ENCODE measurements around the gene CEBPG. TPM values are rescaled to one million over a fixed set of nuclear protein-coding genes. Genes with fewer than 3 reads are reported as not detected.

The CEBPG gene
- total and polyA plus RNA-seq, 2 donors (not counting 1 experiment from before 2014, with no cell fraction given), result 12.5 to 24.2 TPM

DNA sequence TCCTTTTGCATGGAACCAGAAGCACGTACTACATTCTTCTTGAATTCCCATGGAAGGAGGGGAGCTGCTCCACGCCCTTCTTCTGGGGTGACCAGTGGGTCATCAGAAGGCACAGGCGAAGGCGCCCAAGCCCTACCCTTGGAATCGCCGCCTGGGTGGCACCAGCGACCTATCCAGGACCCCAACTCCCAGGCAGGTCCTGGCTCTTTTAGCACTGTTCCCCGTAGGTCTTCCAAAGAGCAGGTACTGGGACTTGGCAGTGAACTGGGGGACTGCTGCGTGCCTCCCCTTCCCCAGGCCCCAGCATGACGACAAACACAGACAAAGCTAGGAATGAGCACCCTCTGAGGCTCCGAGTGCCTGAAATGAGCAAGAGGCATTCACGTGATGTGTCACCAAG lies 45.0 kb downstream of the CEBPG start:
- ATAC-seq (ENCODE audit: low read depth), result no peak
- no peak for DNase-seq
- H3K4me3 Mint-ChIP-seq, result no peak overlapping the region
- no peak for TF ChIP-seq EZH2 (IDR thresholded peaks at IDR 0.05; ENCODE audit: borderline replicate concordance, insufficient read depth, low read depth, low read length, poor library complexity, severe bottlenecking)
- TF ChIP-seq, protein P1, sequence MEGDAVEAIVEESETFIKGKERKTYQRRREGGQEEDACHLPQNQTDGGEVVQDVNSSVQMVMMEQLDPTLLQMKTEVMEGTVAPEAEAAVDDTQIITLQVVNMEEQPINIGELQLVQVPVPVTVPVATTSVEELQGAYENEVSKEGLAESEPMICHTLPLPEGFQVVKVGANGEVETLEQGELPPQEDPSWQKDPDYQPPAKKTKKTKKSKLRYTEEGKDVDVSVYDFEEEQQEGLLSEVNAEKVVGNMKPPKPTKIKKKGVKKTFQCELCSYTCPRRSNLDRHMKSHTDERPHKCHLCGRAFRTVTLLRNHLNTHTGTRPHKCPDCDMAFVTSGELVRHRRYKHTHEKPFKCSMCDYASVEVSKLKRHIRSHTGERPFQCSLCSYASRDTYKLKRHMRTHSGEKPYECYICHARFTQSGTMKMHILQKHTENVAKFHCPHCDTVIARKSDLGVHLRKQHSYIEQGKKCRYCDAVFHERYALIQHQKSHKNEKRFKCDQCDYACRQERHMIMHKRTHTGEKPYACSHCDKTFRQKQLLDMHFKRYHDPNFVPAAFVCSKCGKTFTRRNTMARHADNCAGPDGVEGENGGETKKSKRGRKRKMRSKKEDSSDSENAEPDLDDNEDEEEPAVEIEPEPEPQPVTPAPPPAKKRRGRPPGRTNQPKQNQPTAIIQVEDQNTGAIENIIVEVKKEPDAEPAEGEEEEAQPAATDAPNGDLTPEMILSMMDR (IDR thresholded peaks at IDR 0.05), result no peak
- Histone ChIP-seq H3K36me3 (replicated peaks in 1 of 2; ENCODE audit: control extremely low read depth in 1 of 2, control insufficient read depth in 1 of 2, extremely low read depth in 1 of 2, insufficient read depth in 2 of 2, low read length in 1 of 2) (no peaks in the 10 kb centered on the region), H4K20me1 (ENCODE audit: control insufficient read depth, insufficient read depth, low read length, poor library complexity, severe bottlenecking) (no peaks in the 10 kb centered on the region), H3K79me2 (ENCODE audit: control insufficient read depth, insufficient read depth, low read length) (no peaks in the 10 kb centered on the region), H2AFZ (ENCODE audit: insufficient read depth, low read depth, low read length, poor library complexity, severe bottlenecking) (no peak overlapping the region), H3K27me3 (replicated peaks in 1 of 4; ENCODE audit: control extremely low read depth in 1 of 4, control insufficient read depth in 3 of 4, insufficient read depth in 4 of 4, low read length in 3 of 4) (no peaks in the 10 kb centered on the region), H3K9me3 (ENCODE audit: control extremely low read depth in 1 of 3, control insufficient read depth in 2 of 3, insufficient read depth in 1 of 3, low read length in 2 of 3) (no peaks in the 10 kb centered on the region), H3K27ac (ENCODE audit: low read length in 2 of 2) (no peak overlapping the region), H3K9ac (ENCODE audit: low read length) (no peak overlapping the region), H3K4me2 (replicated peaks; ENCODE audit: low read depth, low read length, poor library complexity, severe bottlenecking) (no peak overlapping the region), H3K4me3 (ENCODE audit: control extremely low read depth in 1 of 5, extremely low read depth in 1 of 5, insufficient read depth in 1 of 5, low read depth in 2 of 5, low read length in 4 of 5) (no peak overlapping the region), H3K4me1 (ENCODE audit: control insufficient read depth in 2 of 2, insufficient read depth in 2 of 2, low read length in 2 of 2) (peaks cover 4 to 5% of the 10 kb centered on the region in 2 donors)
- no peaks in the 10 kb centered on the region for H3K9me3 Mint-ChIP-seq (ENCODE audit: insufficient read depth)
- intact Hi-C loops (cut with micrococcal nuclease), result no loop called here
- WGBS (ENCODE audit: insufficient coverage), result 93% methylated on average over 12 of the region's 12 CpGs
- ChIA-PET POLR2A (no interaction called here), CTCF (interaction anchor here (1.6 to 3.5 kb wide), 4 partner anchors 9 to 14 kb away, joined by 3 to 11 read pairs (median 6); no protein-coding TSS in a partner anchor)
- H3K4me1 Mint-ChIP-seq, result peaks cover 5% of the 10 kb centered on the region
- no peak overlapping the region for H3K27ac Mint-ChIP-seq
- H3K27me3 Mint-ChIP-seq, result no peaks in the 10 kb centered on the region

DNA sequence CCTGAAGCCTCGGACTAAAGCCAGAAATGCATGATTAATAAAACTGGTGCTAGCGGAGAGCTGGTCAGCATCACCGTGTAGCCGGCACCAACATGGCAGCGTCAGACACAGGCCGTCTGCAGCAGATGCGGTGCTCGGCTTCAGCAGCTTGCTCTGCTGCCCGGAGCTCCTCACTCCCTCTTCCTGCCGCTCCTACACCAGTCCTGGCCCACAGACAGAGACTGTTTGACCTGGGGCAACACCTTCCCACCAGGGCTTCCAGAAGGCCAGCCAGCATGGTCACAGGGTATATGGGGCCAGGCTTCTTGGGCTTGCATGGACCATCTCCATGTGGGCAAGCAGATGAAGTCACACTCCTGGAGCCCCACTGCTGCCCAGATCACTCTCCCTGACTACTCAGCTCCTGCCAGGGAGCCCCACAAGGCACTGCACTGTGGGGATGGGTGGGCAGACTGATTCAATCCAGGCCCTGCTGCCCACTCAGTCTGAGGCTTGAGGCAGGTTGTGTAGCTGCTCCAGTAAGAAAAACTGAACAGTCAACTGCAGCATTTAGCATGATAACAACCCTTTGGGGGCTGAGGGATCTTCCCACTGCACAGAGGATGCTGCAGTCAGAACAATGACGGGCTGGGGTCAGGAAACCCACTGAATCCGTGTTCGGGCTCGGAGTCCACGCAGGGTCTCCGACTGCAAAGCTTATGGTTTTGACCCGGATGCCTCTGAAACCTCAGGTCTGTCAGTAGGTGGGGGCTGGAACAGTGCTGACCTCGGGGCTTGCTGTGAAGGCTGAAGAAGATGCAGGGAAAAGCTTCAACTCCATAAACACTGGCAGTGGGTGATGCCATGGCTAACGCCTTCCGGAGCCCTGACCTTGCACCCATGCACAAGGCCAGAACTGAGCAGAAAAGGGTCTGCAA lies 45.6 kb downstream of the CEBPG start:
- Mint-ChIP-seq H3K27ac (no peak overlapping the region), H3K4me3 (no peak overlapping the region), H3K9me3 (ENCODE audit: insufficient read depth) (no peaks in the 10 kb centered on the region), H3K4me1 (peaks cover 5% of the 10 kb centered on the region), H3K27me3 (no peaks in the 10 kb centered on the region)
- H3K36me3 ChIP-seq (replicated peaks in 1 of 2; ENCODE audit: control extremely low read depth in 1 of 2, control insufficient read depth in 1 of 2, extremely low read depth in 1 of 2, insufficient read depth in 2 of 2, low read length in 1 of 2), result no peaks in the 10 kb centered on the region
- no peak for DNase-seq
- WGBS (ENCODE audit: insufficient coverage), result 91% methylated on average over 20 of the region's 20 CpGs
- H4K20me1 ChIP-seq (ENCODE audit: control insufficient read depth, insufficient read depth, low read length, poor library complexity, severe bottlenecking), result no peaks in the 10 kb centered on the region
- no peak overlapping the region for H3K9ac ChIP-seq (ENCODE audit: low read length)
- H3K9me3 ChIP-seq (ENCODE audit: control extremely low read depth in 1 of 3, control insufficient read depth in 2 of 3, insufficient read depth in 1 of 3, low read length in 2 of 3), result no peaks in the 10 kb centered on the region
- H3K4me2 ChIP-seq (replicated peaks; ENCODE audit: low read depth, low read length, poor library complexity, severe bottlenecking), result no peak overlapping the region
- peaks cover 4 to 5% of the 10 kb centered on the region in 2 donors for H3K4me1 ChIP-seq (ENCODE audit: control insufficient read depth in 2 of 2, insufficient read depth in 2 of 2, low read length in 2 of 2)
- TF ChIP-seq EZH2 (IDR thresholded peaks at IDR 0.05; ENCODE audit: borderline replicate concordance, insufficient read depth, low read depth, low read length, poor library complexity, severe bottlenecking), result no peak
- TF ChIP-seq, protein P1 (IDR thresholded peaks at IDR 0.05), result no peak
- no peaks in the 10 kb centered on the region for H3K79me2 ChIP-seq (ENCODE audit: control insufficient read depth, insufficient read depth, low read length)
- intact Hi-C loops (cut with micrococcal nuclease), result no loop called here
- no peak overlapping the region for H2AFZ ChIP-seq (ENCODE audit: insufficient read depth, low read depth, low read length, poor library complexity, severe bottlenecking)
- no peaks in the 10 kb centered on the region for H3K27me3 ChIP-seq (replicated peaks in 1 of 4; ENCODE audit: control extremely low read depth in 1 of 4, control insufficient read depth in 3 of 4, insufficient read depth in 4 of 4, low read length in 3 of 4)
- ChIA-PET CTCF (interaction anchor here (1.6 to 3.5 kb wide), 3 partner anchors 11 to 13 kb away, joined by 5 to 11 read pairs (median 6); no protein-coding TSS in a partner anchor), POLR2A (no interaction called here)
- H3K27ac ChIP-seq (ENCODE audit: low read length in 2 of 2), result no peak overlapping the region
- no peak overlapping the region for H3K4me3 ChIP-seq (ENCODE audit: control extremely low read depth in 1 of 5, extremely low read depth in 1 of 5, insufficient read depth in 1 of 5, low read depth in 2 of 5, low read length in 4 of 5)
- ATAC-seq (ENCODE audit: low read depth), result no peak

All from B cell (primary cell).